NCI-H1105 treated with DMSO at 0.1 percent for 48 hours (cell line): ENCODE results near the gene PTER.

ENCODE experiments used
- DNase-seq: peaks from one replicate; lab custom pipeline; 2025; lab: John Stamatoyannopoulos, UW

The PTER gene

DNA sequence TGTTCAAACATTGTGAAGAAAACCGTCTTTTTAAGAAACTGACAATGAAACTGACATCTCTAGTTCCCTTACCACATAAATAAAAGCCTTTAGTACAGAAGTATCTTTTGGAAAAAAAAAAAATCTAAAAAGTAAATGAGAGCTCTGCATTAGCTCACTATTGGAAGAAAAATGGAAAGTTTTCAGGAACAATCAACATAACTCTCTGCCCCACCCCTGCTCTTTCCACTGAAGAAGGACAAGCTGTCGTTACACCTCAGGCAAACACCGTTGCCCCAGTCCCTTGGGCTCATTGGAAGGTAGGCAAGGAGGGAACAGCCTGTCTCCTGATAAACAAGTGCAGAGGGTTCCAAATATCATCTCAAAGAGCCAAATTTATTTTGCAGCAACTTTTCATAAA, 107.3 kb downstream of the PTER start:
- no peak for DNase-seq

DNA sequence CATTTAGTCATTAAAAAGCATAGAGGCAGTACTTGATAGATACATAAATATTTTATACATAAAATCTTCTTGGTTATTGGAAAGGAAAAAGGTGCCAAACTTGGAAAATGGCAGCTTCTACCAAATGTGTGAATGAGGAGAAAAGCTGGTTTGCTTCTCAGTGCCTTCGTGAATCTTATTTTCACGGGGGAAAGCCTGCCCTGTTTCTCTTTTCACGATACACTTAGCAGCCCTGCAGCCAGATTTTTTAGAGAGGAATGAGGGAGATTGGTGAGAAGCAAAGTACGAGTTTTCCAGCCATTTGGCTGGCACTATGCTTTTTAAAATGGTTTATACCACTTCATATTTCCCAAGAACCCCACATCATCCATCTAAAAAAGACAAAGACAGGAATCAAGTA, 107.8 kb downstream of the PTER start:
- DNase-seq: no peak

DNA sequence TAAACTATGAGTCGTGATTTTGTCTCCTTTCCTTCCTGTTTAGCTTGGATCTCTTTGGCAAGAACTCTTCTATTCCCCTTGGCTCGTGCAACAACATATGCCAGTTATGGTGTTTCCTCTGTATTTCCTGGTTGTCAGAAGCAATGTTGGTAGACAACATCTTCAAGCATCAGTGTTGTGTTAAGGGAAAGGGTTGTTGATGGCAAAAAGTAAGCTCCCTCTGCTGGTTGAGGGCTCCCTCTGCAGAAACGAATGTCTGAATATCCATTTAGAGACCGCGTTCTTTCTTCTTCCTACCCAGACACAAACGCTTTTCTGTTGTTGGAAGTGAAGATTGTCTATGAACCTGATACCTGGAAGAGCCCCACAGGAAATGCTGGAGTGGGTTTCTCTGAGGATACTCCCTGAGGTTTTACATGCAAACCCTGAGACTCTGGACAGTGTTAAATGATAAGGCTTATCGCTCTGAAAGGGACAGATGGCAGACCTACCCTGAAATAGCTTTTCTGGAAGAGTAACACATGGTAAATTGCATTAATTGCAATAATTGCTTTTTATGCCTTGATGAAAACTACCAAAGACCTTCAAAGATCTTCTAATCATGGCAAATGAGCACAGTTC, 108.4 kb downstream of the PTER start:
- no peak for DNase-seq

DNA sequence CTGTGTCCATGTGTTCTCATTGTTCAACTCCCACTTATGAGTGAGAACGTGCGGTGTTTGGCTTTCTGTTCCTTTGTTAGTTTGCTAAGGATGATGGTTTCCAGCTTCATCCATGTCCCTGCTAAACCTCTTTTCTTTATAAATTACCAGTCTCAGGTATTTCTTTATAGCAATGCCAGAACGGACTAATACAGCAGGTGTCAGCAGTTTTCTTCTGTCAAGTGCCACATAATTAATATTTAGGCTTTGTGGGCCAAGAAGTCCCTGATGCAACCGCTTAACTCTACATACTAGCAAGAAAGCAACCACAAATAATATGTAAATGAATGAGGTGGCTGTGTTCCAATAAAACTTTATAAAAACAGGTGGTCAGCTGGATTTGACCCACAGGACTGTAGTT, 111.2 kb downstream of the PTER start:
- DNase-seq: no peak

DNA sequence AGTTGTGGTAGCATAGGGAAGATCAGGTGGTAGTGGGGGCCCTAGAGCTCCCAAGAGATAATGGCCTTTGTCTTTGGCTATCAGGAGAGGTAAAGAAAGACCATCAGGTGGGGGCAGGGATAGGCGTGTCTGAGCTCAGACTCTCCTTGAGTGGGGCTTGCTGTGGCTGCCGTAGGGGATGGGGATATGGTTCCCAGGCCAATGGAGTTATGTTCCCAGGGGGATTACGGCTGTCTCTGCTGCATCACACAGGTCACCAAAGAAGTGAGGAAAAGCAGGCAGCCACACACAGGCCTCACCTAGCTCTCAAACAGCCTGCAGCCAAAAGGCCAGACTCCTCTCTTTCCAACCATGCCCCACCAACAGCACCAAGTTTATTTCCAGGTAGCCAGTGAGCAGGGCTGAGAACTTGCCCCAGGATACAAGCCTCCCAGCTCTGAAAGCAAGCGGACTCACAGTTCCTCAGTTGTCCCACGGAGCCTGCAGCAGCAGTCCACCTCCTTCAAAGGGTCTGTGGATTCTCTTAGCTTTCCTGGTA, 122.5 kb downstream of the PTER start:
- DNase-seq: no peak

DNA sequence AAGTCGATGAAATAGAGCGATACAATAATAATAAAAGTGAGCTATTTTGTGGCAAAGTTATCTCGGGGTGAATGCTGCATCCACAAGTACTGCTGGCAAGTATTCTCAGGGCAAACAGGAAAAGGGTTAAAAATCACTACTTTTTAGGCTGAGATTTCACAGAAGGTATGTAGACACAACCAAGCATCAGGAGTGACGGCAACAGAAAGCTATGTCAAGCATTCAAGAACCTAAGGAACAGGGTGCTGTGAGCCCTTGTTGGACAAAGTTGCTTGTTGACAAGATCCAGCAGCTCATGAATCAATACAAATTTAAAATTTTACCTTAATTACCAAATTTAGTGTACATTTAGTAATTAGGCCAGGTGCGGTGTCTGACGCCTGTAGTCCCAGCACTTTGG, 126.1 kb downstream of the PTER start:
- DNase-seq: no peak
